NCI-H146 (cell line): ENCODE results near the gene VIT.

Experiments used
- DNase-seq: peaks from one replicate; lab custom pipeline; 2025; lab: John Stamatoyannopoulos, UW

VIT gene

DNA sequence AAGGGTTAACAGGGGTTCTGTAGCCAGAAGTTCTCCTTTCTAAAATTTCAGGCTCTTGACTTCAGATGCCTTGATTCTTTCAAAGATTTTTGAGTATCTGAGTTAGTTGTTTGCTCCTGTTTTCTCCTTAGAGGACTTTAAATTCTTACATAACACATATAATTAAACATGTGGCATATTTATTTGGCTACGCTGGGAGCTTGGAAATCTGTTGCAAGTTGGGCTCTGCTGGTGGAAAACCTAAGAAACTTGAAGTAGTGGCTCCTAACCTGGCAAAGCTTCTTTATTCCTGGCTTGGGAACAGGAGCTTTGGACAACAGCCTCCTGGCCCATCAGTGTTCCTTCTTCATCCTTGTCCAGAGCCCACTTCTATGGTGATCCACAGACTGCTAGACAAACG, 72.6 kb downstream of the VIT start:
- no peak for DNase-seq

GRCh38 chr2:36770542-36771287, 74.2 kb downstream of the VIT start:
- DNase-seq = peak; percentile 22

DNA sequence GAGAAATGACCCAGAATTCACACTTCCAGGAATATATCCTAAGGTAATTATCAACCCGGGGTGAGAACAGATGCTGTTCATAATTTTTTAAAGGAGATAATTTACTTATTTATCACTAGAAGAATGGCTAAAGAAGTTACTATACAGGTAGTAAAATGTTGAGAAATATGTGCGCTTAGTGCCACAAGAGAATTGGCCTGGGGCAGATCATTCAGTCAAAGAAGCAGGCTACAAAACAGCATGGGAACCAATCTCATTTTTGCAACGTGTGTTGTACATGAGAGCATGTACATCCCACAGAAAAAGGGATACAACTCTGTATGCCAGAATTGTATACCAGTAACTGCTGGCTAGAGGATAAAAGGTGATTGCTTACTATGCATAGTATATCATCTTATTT, 75.2 kb downstream of the VIT start:
- no peak for DNase-seq

DNA sequence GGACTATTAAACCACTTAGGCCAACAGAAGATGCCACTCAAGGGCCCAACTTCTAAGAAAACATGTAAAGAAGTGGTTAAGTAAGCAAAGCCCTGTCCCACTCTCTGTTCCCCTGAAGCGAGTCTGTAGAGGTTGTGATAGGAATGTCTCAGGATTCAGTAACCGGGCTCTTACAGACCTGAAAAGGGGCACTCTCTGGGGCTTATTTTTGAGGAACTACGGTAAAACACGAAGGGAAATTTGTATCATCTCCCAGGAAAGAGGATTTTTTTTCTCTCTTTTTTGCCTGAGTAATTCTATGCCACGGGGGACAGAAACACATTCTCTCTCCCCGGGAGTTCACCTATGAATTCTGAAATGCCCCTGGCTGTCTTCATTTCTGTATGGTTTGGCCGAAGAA, 77.4 kb downstream of the VIT start:
- DNase-seq = no peak

DNA sequence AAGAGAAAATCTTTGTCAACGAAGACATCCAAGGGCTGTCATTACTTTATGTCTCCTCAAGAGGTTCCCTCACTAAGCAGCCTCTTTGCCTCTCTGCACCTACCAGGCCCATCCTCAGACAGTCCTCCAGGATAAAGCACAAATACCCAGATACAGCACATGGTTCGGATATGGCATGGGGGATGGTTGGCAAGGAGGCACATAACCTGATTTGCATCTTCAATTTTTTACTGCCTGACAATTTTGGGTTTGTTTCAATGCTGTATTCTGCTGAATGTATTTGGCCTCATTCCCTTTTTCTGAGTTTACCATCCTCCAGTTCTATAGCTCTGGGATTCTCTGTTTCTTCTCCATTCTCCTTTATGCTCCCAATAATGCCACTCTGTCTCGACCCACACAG, 78.8 kb downstream of the VIT start:
- DNase-seq = no peak

GRCh38 chr2:36775806-36776205, 79.3 kb downstream of the VIT start:
- no peak for DNase-seq

GRCh38 chr2:36777272-36777671, 80.8 kb downstream of the VIT start:
- DNase-seq = no peak

GRCh38 chr2:36777788-36778187, 81.3 kb downstream of the VIT start:
- DNase-seq = no peak

DNA sequence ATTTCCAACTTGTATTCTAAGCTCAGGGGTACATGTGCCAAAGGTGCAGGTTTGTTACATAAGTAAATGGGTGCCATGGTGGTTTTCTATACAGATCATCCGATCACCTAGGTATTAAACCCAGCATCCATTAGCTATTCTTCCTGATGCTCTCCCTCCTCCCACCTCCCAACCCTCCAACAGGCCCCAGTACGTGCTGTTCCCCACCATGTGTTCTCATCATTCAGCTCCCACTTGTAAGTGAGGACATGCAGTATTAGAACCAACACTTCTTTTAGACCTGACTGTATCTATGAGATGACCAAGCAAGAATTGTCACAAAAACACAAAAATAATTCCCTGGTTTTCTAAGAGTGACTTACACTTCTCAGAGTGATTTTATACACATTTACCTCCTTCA, 83.0 kb downstream of the VIT start:
- DNase-seq = no peak

DNA sequence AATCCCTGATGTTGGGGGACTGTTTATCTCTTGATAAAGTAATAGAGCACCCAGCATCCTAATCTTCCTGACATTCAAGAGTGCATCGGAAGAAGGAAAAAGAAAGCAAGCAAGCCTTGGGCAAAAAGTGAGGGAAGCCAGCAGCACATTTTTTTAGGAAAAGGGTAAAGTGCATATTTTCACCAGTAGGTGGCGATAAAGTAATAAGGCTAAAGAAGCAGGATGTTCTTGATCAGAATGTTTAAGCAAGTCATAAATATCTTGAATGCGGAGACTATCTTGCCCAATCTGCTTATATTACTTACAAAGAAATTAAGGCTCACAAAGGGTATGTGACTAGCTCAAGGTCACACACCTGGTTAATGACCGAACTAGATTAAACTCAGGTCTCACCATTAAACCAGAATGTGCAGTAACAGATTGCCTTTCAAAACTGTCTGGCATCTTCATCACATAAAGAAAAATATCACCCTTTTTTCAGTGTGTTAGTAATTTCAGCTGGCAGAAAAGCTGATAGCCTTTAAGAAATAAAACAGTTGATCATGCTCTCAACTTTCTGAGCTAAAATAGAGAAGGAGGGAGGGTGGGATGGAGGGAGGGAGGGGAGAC, 83.8 kb downstream of the VIT start:
- peak; percentile 33 for DNase-seq

GRCh38 chr2:36781907-36782720, 85.6 kb downstream of the VIT start:
- DNase-seq = no peak

GRCh38 chr2:36783246-36783645, 86.7 kb downstream of the VIT start:
- DNase-seq = no peak

GRCh38 chr2:36785179-36785795, 88.8 kb downstream of the VIT start:
- peak; percentile 42 for DNase-seq

GRCh38 chr2:36789181-36789804, 92.8 kb downstream of the VIT start:
- DNase-seq = no peak

GRCh38 chr2:36792951-36793350, 96.4 kb downstream of the VIT start:
- DNase-seq = no peak

GRCh38 chr2:36797324-36798070, 101.0 kb downstream of the VIT start:
- no peak for DNase-seq

DNA sequence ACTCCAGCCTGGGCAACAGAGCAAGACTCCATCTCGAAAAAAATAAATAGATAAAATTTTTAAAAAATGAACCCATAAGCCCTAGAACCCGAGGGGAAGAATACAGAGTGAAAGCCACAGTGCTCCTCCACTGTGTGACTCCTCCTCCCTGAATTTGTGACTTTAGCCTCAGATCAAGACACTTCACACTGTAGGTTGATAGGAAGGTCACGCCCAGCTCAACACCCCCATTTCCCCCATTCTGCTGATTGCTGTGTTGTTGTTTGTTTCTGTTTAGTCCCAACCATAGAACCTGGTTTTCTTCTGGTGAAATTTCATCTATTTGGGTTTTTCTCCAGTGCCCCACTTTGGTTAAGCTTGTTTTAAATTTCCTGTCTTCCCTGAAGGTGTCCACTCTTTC, 102.2 kb downstream of the VIT start:
- DNase-seq = no peak

DNA sequence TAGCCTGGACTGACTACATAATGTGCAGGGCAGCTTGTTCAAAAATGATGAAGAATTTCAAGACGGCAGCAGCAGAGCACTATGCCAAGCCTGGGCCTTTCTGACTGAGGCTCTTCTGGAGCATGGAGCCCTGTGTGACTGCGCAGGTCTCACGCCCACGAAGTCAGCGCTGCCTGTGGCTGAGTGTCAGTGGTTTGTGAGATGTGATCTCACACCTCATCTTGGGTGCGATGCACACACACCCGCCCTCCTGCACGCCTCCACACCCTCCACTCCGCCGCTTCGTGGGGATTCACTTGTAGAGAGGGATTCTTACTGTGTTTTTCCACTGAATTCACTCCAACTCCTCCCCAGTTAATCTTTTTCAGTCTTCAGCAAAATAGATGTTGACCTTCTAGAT, 103.9 kb downstream of the VIT start:
- no peak for DNase-seq

GRCh38 chr2:36801088-36801487, 104.6 kb downstream of the VIT start:
- DNase-seq = no peak

- no peak for DNase-seq
Measured at GRCh38 chr2:36802952-36803351, 106.4 kb downstream of the VIT start.

- DNase-seq = peak; percentile 18
Measured at GRCh38 chr2:36805635-36806224, 109.2 kb downstream of the VIT start.
